H1 (cell line): ENCODE measurements around the gene SYNJ1. TPM values are rescaled to one million over a fixed set of nuclear protein-coding genes. Genes with fewer than 3 reads are reported as not detected.

Source experiments
- CTCF ChIA-PET: fragments of 300-600 bp; sonication (Branson Sonifier 250); formaldehyde crosslinking; loops from one replicate; lab custom pipeline; 2021; ENCODE audit not compliant: partially characterized antibody; lab: Charles Lee
- POLR2A ChIA-PET: fragments of 300-600 bp; sonication (Branson Sonifier 250); formaldehyde crosslinking; loops from one replicate; lab custom pipeline; 2021; ENCODE audit warnings: inconsistent platforms; ENCODE audit not compliant: partially characterized antibody; lab: Charles Lee
- DNase-seq, 2 experiments: peaks; one replicate each; pipeline versions ENCODE4 v3.0.0 to v3.0.0-alpha.2; 2010 to 2022; ENCODE audit warnings: low spot score in 2 of 2, low read depth in 1 of 2, mixed read lengths in 1 of 2
- FAIRE-seq: peaks from 2 replicates; lab custom pipeline; 2011; peaks lifted over from hg19 to GRCh38; lab: Jason Lieb, UNC
- H2AFZ ChIP-seq: 2 replicates; pipeline ENCODE4 v1.8.1; 2012; ENCODE audit warnings: low read length, inconsistent platforms
- H2AK5ac ChIP-seq: 2 replicates; pipeline ENCODE4 v1.6.1; 2013; ENCODE audit warnings: low read depth, low read length
- H2BK120ac ChIP-seq: replicated peaks from 2 replicates; pipeline ENCODE3; 2013; ENCODE audit warnings: low read depth, low read length, inconsistent platforms
- H2BK12ac ChIP-seq: 2 replicates; pipeline ENCODE4 v1.6.1; 2013; ENCODE audit warnings: low read depth, low read length
- H2BK15ac ChIP-seq: 2 replicates; pipeline ENCODE4 v1.6.1; 2013; ENCODE audit warnings: low read length
- H2BK20ac ChIP-seq: 2 replicates; pipeline ENCODE4 v1.6.1; 2013; ENCODE audit warnings: low read length
- H2BK5ac ChIP-seq: 2 replicates; pipeline ENCODE4 v1.6.1; 2013; ENCODE audit warnings: low read depth, low read length
- H3K14ac ChIP-seq: 2 replicates; pipeline ENCODE4 v1.6.1; 2013; ENCODE audit warnings: inconsistent platforms; ENCODE audit not compliant: insufficient read length
- H3K18ac ChIP-seq: 2 replicates; pipeline ENCODE4 v1.6.1; 2013; ENCODE audit warnings: low read length; ENCODE audit errors: extremely low read depth
- H3K23ac ChIP-seq: 2 replicates; pipeline ENCODE4 v1.6.1; 2013; ENCODE audit warnings: inconsistent platforms; ENCODE audit not compliant: insufficient read length
- H3K23me2 ChIP-seq: 2 replicates; pipeline ENCODE4 v1.6.1; 2013; ENCODE audit warnings: low read depth, low read length
- H3K27ac ChIP-seq: 2 replicates; pipeline ENCODE4 v1.6.1; 2011; ENCODE audit warnings: low read depth, low read length, inconsistent platforms
- H3K27me3 ChIP-seq, 4 experiments: replicated peaks in 1 of 4; 1 replicate in 1 of 4; 2 replicates in 3 of 4; pipeline versions ENCODE4 v1.6.1 to v1.8.1; 2011 to 2013; ENCODE audit warnings: low read length in 3 of 4, mild to moderate bottlenecking in 3 of 4, inconsistent platforms in 2 of 4, mixed read lengths in 2 of 4, moderate library complexity in 1 of 4; ENCODE audit not compliant: control insufficient read depth in 3 of 4, insufficient read depth in 3 of 4; ENCODE audit errors: extremely low read depth in 1 of 4
- H3K36me3 ChIP-seq, 4 experiments: 2 replicates each; pipeline versions ENCODE4 v1.6.1 to v1.8.1; 2011 to 2013; ENCODE audit warnings: mild to moderate bottlenecking in 4 of 4, low read length in 3 of 4, moderate library complexity in 2 of 4, control low read depth in 1 of 4, inconsistent platforms in 1 of 4; ENCODE audit not compliant: insufficient read depth in 4 of 4, control insufficient read depth in 2 of 4
- H3K4ac ChIP-seq: replicated peaks from 2 replicates; pipeline ENCODE3; 2013; ENCODE audit warnings: low read length, low read depth, mixed read lengths, inconsistent platforms; ENCODE audit not compliant: insufficient read length
- H3K4me1 ChIP-seq, 4 experiments: replicated peaks in 1 of 4; 1 replicate in 1 of 4; 2 replicates in 3 of 4; pipeline versions ENCODE4 v1.6.1 to v1.8.1; 2011 to 2013; ENCODE audit warnings: low read length in 3 of 4, inconsistent platforms in 2 of 4, mixed read lengths in 1 of 4; ENCODE audit not compliant: insufficient read depth in 4 of 4, control insufficient read depth in 3 of 4
- H3K4me2 ChIP-seq, 2 experiments: 2 replicates each; pipeline versions ENCODE4 v1.6.1 to v1.8.1; 2011 to 2013; ENCODE audit warnings: low read depth in 2 of 2, low read length in 2 of 2, control low read depth in 1 of 2, inconsistent platforms in 1 of 2, mild to moderate bottlenecking in 1 of 2; ENCODE audit not compliant: insufficient read depth in 1 of 2
- H3K4me3 ChIP-seq, 4 experiments: fragments of 200-600, 300-600 bp in 1 of 4; sonication (generic), shearing (Covaris generic), sonication (Bioruptor Twin) in 1 of 4; 2 replicates each; pipeline versions ENCODE4 v1.5.1 to v1.8.1; 2011 to 2016; ENCODE audit warnings: low read length in 4 of 4, low read depth in 3 of 4, control low read depth in 2 of 4, inconsistent platforms in 2 of 4, mild to moderate bottlenecking in 2 of 4, mixed read lengths in 1 of 4, moderate library complexity in 1 of 4; ENCODE audit not compliant: insufficient read depth in 2 of 4; ENCODE audit errors: extremely low read depth in 1 of 4
- H3K56ac ChIP-seq: replicated peaks from 2 replicates; pipeline ENCODE3; 2013; ENCODE audit warnings: low read depth, mild to moderate bottlenecking, mixed read lengths, low read length, inconsistent platforms; ENCODE audit not compliant: insufficient read length
- H3K79me1 ChIP-seq: 2 replicates; pipeline ENCODE4 v1.6.1; 2013; ENCODE audit warnings: low read depth, low read length, control low read depth
- H3K79me2 ChIP-seq, 2 experiments: 2 replicates each; pipeline versions ENCODE4 v1.6.1 to v1.8.1; 2012 to 2013; ENCODE audit warnings: low read length in 2 of 2, mild to moderate bottlenecking in 2 of 2, inconsistent platforms in 1 of 2; ENCODE audit not compliant: insufficient read depth in 2 of 2, control insufficient read depth in 1 of 2
- H3K9ac ChIP-seq, 4 experiments: replicated peaks in 1 of 4; 1 replicate in 1 of 4; 2 replicates in 3 of 4; pipeline versions ENCODE4 v1.6.1 to v1.8.1; 2011 to 2013; ENCODE audit warnings: low read depth in 3 of 4, low read length in 3 of 4, control low read depth in 2 of 4, mild to moderate bottlenecking in 2 of 4, moderate library complexity in 2 of 4, inconsistent platforms in 1 of 4; ENCODE audit errors: extremely low read depth in 1 of 4
- H3K9me3 ChIP-seq, 2 experiments: 2 replicates each; pipeline versions ENCODE4 v1.6.1 to v1.8.1; 2012 to 2013; ENCODE audit warnings: mild to moderate bottlenecking in 2 of 2, moderate library complexity in 2 of 2, control low read depth in 1 of 2, inconsistent platforms in 1 of 2, low read depth in 1 of 2, low read length in 1 of 2, mixed read lengths in 1 of 2; ENCODE audit not compliant: insufficient read depth in 2 of 2
- H4K20me1 ChIP-seq, 2 experiments: replicated peaks in 1 of 2; 2 replicates each; pipeline versions ENCODE3 to v1.8.1; 2011 to 2013; ENCODE audit warnings: inconsistent platforms in 2 of 2, low read length in 2 of 2, mild to moderate bottlenecking in 1 of 2; ENCODE audit not compliant: insufficient read depth in 2 of 2, control insufficient read depth in 1 of 2
- H4K5ac ChIP-seq: 2 replicates; pipeline ENCODE4 v1.6.1; 2013; ENCODE audit warnings: low read length, low read depth, mixed read lengths, inconsistent platforms; ENCODE audit not compliant: insufficient read length
- H4K8ac ChIP-seq: 2 replicates; pipeline ENCODE4 v1.8.0; 2013; ENCODE audit warnings: mild to moderate bottlenecking, moderate library complexity, low read length, inconsistent platforms; ENCODE audit not compliant: insufficient read depth; ENCODE audit errors: extremely low read depth
- H4K91ac ChIP-seq: replicated peaks from 2 replicates; pipeline ENCODE3; 2013; ENCODE audit warnings: low read length, mixed read lengths, inconsistent platforms; ENCODE audit not compliant: insufficient read length
- RNF2 ChIP-seq: fragments of 200-900, 300-1000 bp; sonication (generic); IDR thresholded peaks from 2 replicates; pipeline ENCODE4 v1.7.1; 2016; ENCODE audit warnings: borderline replicate concordance, low read depth, mild to moderate bottlenecking, antibody characterized with exemption, low read length; ENCODE audit not compliant: poor library complexity, severe bottlenecking; ENCODE audit errors: missing control alignments
- SAP30 ChIP-seq: fragments of 300-600 bp; sonication (generic); IDR thresholded peaks from 2 replicates; pipeline ENCODE4 v1.7.1; 2012; ENCODE audit warnings: low read length, moderate library complexity, mild to moderate bottlenecking, inconsistent platforms; ENCODE audit not compliant: insufficient read depth, insufficient replicate concordance
- SIX5 ChIP-seq: IDR thresholded peaks from 2 replicates; pipeline ENCODE4 v1.6.1; 2011; ENCODE audit warnings: mild to moderate bottlenecking, low read depth, low read length
- YY1 ChIP-seq: IDR thresholded peaks from 2 replicates; pipeline ENCODE4 v1.6.1; 2011; ENCODE audit warnings: low read depth, mild to moderate bottlenecking, low read length
- polyA plus RNA-seq, 7 experiments: library from polyadenylated mRNA; depleted of rRNA in 3 of 7; stranded (reverse) in 5 of 7; unstranded in 2 of 7; fragments of >200 nt in 5 of 7; fragments of 200-250 nt in 2 of 7; gene quantifications; 1 replicate in 5 of 7; 2 replicates in 1 of 7; 4 replicates in 1 of 7; pipeline versions ENCODE4 v1.2.1 to v1.2.3, GENCODE V29; 2011 to 2013; ENCODE audit warnings: missing spikeins in 2 of 7, mixed read lengths in 2 of 7
- total RNA-seq: library from RNA; stranded (reverse); fragmentation: NEBNext Ultra II Directional; extraction: Animal tissue kit (Norgen Biotek cat#: 25700); gene quantifications from 2 replicates; pipeline ENCODE4 v1.2.1, GENCODE V29; 2021

Gene SYNJ1
- total and polyA plus RNA-seq, 2 of the 8 experiments (the other 6 are each of a cell fraction or from before 2014, with no cell fraction given): 1.3 to 4.3 TPM

- Histone ChIP-seq H3K36me3 (peaks cover 13 to 84% (median 62%) of the 10 kb centered on the region in 4 experiments), H3K4ac (no peak overlapping the region), H3K23ac (no peak overlapping the region), H4K91ac (no peak overlapping the region), H4K20me1 (peaks cover 8 to 11% of the 10 kb centered on the region in 2 experiments), H3K79me1 (peaks cover 5% of the 10 kb centered on the region), H3K4me2 (no peak overlapping the region), H2BK15ac (no peak overlapping the region), H3K27ac (no peak overlapping the region), H3K4me3 (no peak overlapping the region), H2AFZ (no peak overlapping the region), H4K5ac (no peak overlapping the region), H3K14ac (no peak overlapping the region), H3K56ac (no peak overlapping the region), H3K4me1 (no peaks in the 10 kb centered on the region), H3K27me3 (no peaks in the 10 kb centered on the region), H2BK5ac (no peak overlapping the region), H2AK5ac (no peak overlapping the region), H2BK120ac (no peak overlapping the region), H3K9me3 (no peaks in the 10 kb centered on the region), H3K18ac (no peak overlapping the region), H3K9ac (no peak overlapping the region), H3K23me2 (no peaks in the 10 kb centered on the region), H4K8ac (no peak overlapping the region), H2BK12ac (no peak overlapping the region), H2BK20ac (no peak overlapping the region), H3K79me2 (peaks cover 0 to 18% of the 10 kb centered on the region in 2 experiments; a peak in 2 of 4 replicates)
- ChIA-PET CTCF (no interaction called here), POLR2A (no interaction called here)
- DNase-seq: no peak
- FAIRE-seq: no peak
- TF ChIP-seq RNF2: no peak
- TF ChIP-seq YY1: no peak
- no peak for TF ChIP-seq SIX5
- TF ChIP-seq SAP30: no peak
These were observed 21.8 kb upstream of the SYNJ1 start for GRCh38 chr21:32749662-32750061.
